Measurements from ENCODE around the gene GPR37.

Gene GPR37

GRCh38 chr7:124702385-124702784, 63.2 kb downstream of the GPR37 start:
- no peak overlapping the region for H3K9ac ChIP-seq (ENCODE audit: low read length)
- no peak overlapping the region for H2BK5ac ChIP-seq (ENCODE audit: low read depth, low read length, poor library complexity, severe bottlenecking)
- no peak overlapping the region for H2BK12ac ChIP-seq (ENCODE audit: low read length in 2 of 2)
- H3K4me1 ChIP-seq (ENCODE audit: control insufficient read depth, insufficient read depth, low read depth, low read length): no peaks in the 10 kb centered on the region
- no peak overlapping the region for H3K14ac ChIP-seq (ENCODE audit: low read length in 2 of 2)
- H4K8ac ChIP-seq (ENCODE audit: low read length): no peak overlapping the region
- DNase-seq: peak; percentile 39
- H3K27ac ChIP-seq (ENCODE audit: low read length, poor library complexity, severe bottlenecking): no peak overlapping the region
- H3K18ac ChIP-seq (ENCODE audit: low read depth in 1 of 2, low read length in 2 of 2): no peak overlapping the region
- H3K36me3 ChIP-seq (ENCODE audit: control insufficient read depth in 1 of 2, insufficient read depth in 2 of 2, low read depth in 1 of 2, low read length in 2 of 2): no peaks in the 10 kb centered on the region
- H3K79me1 ChIP-seq (replicated peaks; ENCODE audit: low read length, poor library complexity, severe bottlenecking): no peaks in the 10 kb centered on the region
- H3K27me3 ChIP-seq (ENCODE audit: control insufficient read depth in 1 of 2, insufficient read depth in 1 of 2, low read length in 2 of 2): no peaks in the 10 kb centered on the region
- no peak overlapping the region for H3K23ac ChIP-seq (ENCODE audit: low read length in 2 of 2)
- no peak overlapping the region for H2AFZ ChIP-seq (ENCODE audit: low read depth, low read length)
- H3K4me2 ChIP-seq (ENCODE audit: low read length, poor library complexity, severe bottlenecking): no peak overlapping the region
- H3K4ac ChIP-seq (ENCODE audit: low read depth in 1 of 2, low read length in 2 of 2): no peak overlapping the region
- H3K9me3 ChIP-seq (ENCODE audit: control insufficient read depth, low read length): peaks cover 10% of the 10 kb centered on the region
- 85% methylated on average over 1 of the region's 2 CpGs for WGBS
- no peak overlapping the region for H3K4me3 ChIP-seq (ENCODE audit: insufficient read depth in 1 of 2, low read depth in 1 of 2, low read length in 2 of 2)
- H4K91ac ChIP-seq (ENCODE audit: low read length): no peak overlapping the region
- H2AK5ac ChIP-seq (ENCODE audit: low read length, severe bottlenecking): no peak overlapping the region
- H2BK15ac ChIP-seq (ENCODE audit: low read depth, poor library complexity, severe bottlenecking): no peak overlapping the region
- no peak overlapping the region for H2BK120ac ChIP-seq (ENCODE audit: low read depth, low read length)

- H3K4me1 ChIP-seq (ENCODE audit: control insufficient read depth, insufficient read depth, low read depth, low read length): no peaks in the 10 kb centered on the region
- no peaks in the 10 kb centered on the region for H3K79me1 ChIP-seq (replicated peaks; ENCODE audit: low read length, poor library complexity, severe bottlenecking)
- no peak overlapping the region for H2BK120ac ChIP-seq (ENCODE audit: low read depth, low read length)
- no peak overlapping the region for H4K91ac ChIP-seq (ENCODE audit: low read length)
- H3K27ac ChIP-seq (ENCODE audit: low read length, poor library complexity, severe bottlenecking): no peak overlapping the region
- no peak overlapping the region for H4K8ac ChIP-seq (ENCODE audit: low read length)
- H3K9ac ChIP-seq (ENCODE audit: low read length): no peak overlapping the region
- H3K18ac ChIP-seq (ENCODE audit: low read depth in 1 of 2, low read length in 2 of 2): no peak overlapping the region
- DNase-seq: peak; percentile 23
- no peak overlapping the region for H2BK5ac ChIP-seq (ENCODE audit: low read depth, low read length, poor library complexity, severe bottlenecking)
- H3K27me3 ChIP-seq (ENCODE audit: control insufficient read depth in 1 of 2, insufficient read depth in 1 of 2, low read length in 2 of 2): no peaks in the 10 kb centered on the region
- no peak overlapping the region for H2AFZ ChIP-seq (ENCODE audit: low read depth, low read length)
- no peaks in the 10 kb centered on the region for H3K36me3 ChIP-seq (ENCODE audit: control insufficient read depth in 1 of 2, insufficient read depth in 2 of 2, low read depth in 1 of 2, low read length in 2 of 2)
- no peak overlapping the region for H2BK12ac ChIP-seq (ENCODE audit: low read length in 2 of 2)
- H3K23ac ChIP-seq (ENCODE audit: low read length in 2 of 2): no peak overlapping the region
- no peak overlapping the region for H3K4me3 ChIP-seq (ENCODE audit: insufficient read depth in 1 of 2, low read depth in 1 of 2, low read length in 2 of 2)
- no peak overlapping the region for H3K4me2 ChIP-seq (ENCODE audit: low read length, poor library complexity, severe bottlenecking)
- no CpG with 5 or more reads among the region's 2 CpGs for WGBS
- H2AK5ac ChIP-seq (ENCODE audit: low read length, severe bottlenecking): no peak overlapping the region
- H3K14ac ChIP-seq (ENCODE audit: low read length in 2 of 2): no peak overlapping the region
- H3K9me3 ChIP-seq (ENCODE audit: control insufficient read depth, low read length): peaks cover 6% of the 10 kb centered on the region
- no peak overlapping the region for H2BK15ac ChIP-seq (ENCODE audit: low read depth, poor library complexity, severe bottlenecking)
- no peak overlapping the region for H3K4ac ChIP-seq (ENCODE audit: low read depth in 1 of 2, low read length in 2 of 2)
Measured at GRCh38 chr7:124701955-124702354, 63.6 kb downstream of the GPR37 start.

- WGBS: 50% methylated on average over 1 of the region's 3 CpGs
- Histone ChIP-seq H2AFZ (ENCODE audit: low read depth, low read length) (no peak overlapping the region), H2BK12ac (ENCODE audit: low read length in 2 of 2) (no peak overlapping the region)
Measured at GRCh38 chr7:124700655-124701054, 64.9 kb downstream of the GPR37 start.

GRCh38 chr7:124698964-124699363, 66.6 kb downstream of the GPR37 start:
- H3K4me3 ChIP-seq (ENCODE audit: insufficient read depth in 1 of 2, low read depth in 1 of 2, low read length in 2 of 2): no peak overlapping the region
- no peaks in the 10 kb centered on the region for H3K4me1 ChIP-seq (ENCODE audit: control insufficient read depth, insufficient read depth, low read depth, low read length)
- no peak overlapping the region for H3K14ac ChIP-seq (ENCODE audit: low read length in 2 of 2)
- WGBS: 42% methylated on average over 3 of the region's 3 CpGs
- no peaks in the 10 kb centered on the region for H3K79me1 ChIP-seq (replicated peaks; ENCODE audit: low read length, poor library complexity, severe bottlenecking)
- H3K23ac ChIP-seq (ENCODE audit: low read length in 2 of 2): no peak overlapping the region
- H3K9ac ChIP-seq (ENCODE audit: low read length): no peak overlapping the region
- peak; percentile 7 for DNase-seq
- no peak overlapping the region for H2BK120ac ChIP-seq (ENCODE audit: low read depth, low read length)
- peaks cover 3% of the 10 kb centered on the region for H3K9me3 ChIP-seq (ENCODE audit: control insufficient read depth, low read length)
- H3K27me3 ChIP-seq (ENCODE audit: control insufficient read depth in 1 of 2, insufficient read depth in 1 of 2, low read length in 2 of 2): no peaks in the 10 kb centered on the region
- H2BK15ac ChIP-seq (ENCODE audit: low read depth, poor library complexity, severe bottlenecking): no peak overlapping the region
- no peak overlapping the region for H4K91ac ChIP-seq (ENCODE audit: low read length)
- no peak overlapping the region for H3K4ac ChIP-seq (ENCODE audit: low read depth in 1 of 2, low read length in 2 of 2)
- peak overlapping the region in 1 of 2 experiments; percentile 59 for H3K18ac ChIP-seq (ENCODE audit: low read depth in 1 of 2, low read length in 2 of 2)
- H4K8ac ChIP-seq (ENCODE audit: low read length): no peak overlapping the region
- no peak overlapping the region for H2BK5ac ChIP-seq (ENCODE audit: low read depth, low read length, poor library complexity, severe bottlenecking)
- no peak overlapping the region for H2AFZ ChIP-seq (ENCODE audit: low read depth, low read length)
- H3K4me2 ChIP-seq (ENCODE audit: low read length, poor library complexity, severe bottlenecking): no peak overlapping the region
- no peak overlapping the region for H3K27ac ChIP-seq (ENCODE audit: low read length, poor library complexity, severe bottlenecking)
- no peaks in the 10 kb centered on the region for H3K36me3 ChIP-seq (ENCODE audit: control insufficient read depth in 1 of 2, insufficient read depth in 2 of 2, low read depth in 1 of 2, low read length in 2 of 2)
- H2AK5ac ChIP-seq (ENCODE audit: low read length, severe bottlenecking): no peak overlapping the region
- no peak overlapping the region for H2BK12ac ChIP-seq (ENCODE audit: low read length in 2 of 2)

More at GRCh38 chr7:124700655-124701054, 64.9 kb downstream of the GPR37 start:
- Histone ChIP-seq H4K8ac (ENCODE audit: low read length) (no peak overlapping the region), H2BK15ac (ENCODE audit: low read depth, poor library complexity, severe bottlenecking) (no peak overlapping the region), H3K4me1 (ENCODE audit: control insufficient read depth, insufficient read depth, low read depth, low read length) (no peaks in the 10 kb centered on the region), H3K14ac (ENCODE audit: low read length in 2 of 2) (no peak overlapping the region), H3K27ac (ENCODE audit: low read length, poor library complexity, severe bottlenecking) (no peak overlapping the region), H3K4me3 (ENCODE audit: insufficient read depth in 1 of 2, low read depth in 1 of 2, low read length in 2 of 2) (no peak overlapping the region), H3K18ac (ENCODE audit: low read depth in 1 of 2, low read length in 2 of 2) (no peak overlapping the region), H4K91ac (ENCODE audit: low read length) (no peak overlapping the region), H2BK5ac (ENCODE audit: low read depth, low read length, poor library complexity, severe bottlenecking) (no peak overlapping the region), H2AK5ac (ENCODE audit: low read length, severe bottlenecking) (no peak overlapping the region), H3K23ac (ENCODE audit: low read length in 2 of 2) (no peak overlapping the region), H3K9me3 (ENCODE audit: control insufficient read depth, low read length) (peaks cover 2% of the 10 kb centered on the region), H3K9ac (ENCODE audit: low read length) (no peak overlapping the region), H3K79me1 (replicated peaks; ENCODE audit: low read length, poor library complexity, severe bottlenecking) (no peaks in the 10 kb centered on the region), H3K4me2 (ENCODE audit: low read length, poor library complexity, severe bottlenecking) (no peak overlapping the region), H3K27me3 (ENCODE audit: control insufficient read depth in 1 of 2, insufficient read depth in 1 of 2, low read length in 2 of 2) (no peaks in the 10 kb centered on the region), H3K36me3 (ENCODE audit: control insufficient read depth in 1 of 2, insufficient read depth in 2 of 2, low read depth in 1 of 2, low read length in 2 of 2) (no peaks in the 10 kb centered on the region), H2BK120ac (ENCODE audit: low read depth, low read length) (no peak overlapping the region), H3K4ac (ENCODE audit: low read depth in 1 of 2, low read length in 2 of 2) (no peak overlapping the region)
- DNase-seq: peak; percentile 55

Data from mesenchymal stem cell (in vitro differentiated cells and primary cell).